SK-N-SH treated with all-trans-retinoic acid at 6 μM for 48 hours (cell line): Measurements from ENCODE around the gene AHCYL2.

Experiments
- BACH2 ChIP-seq: fragments of 250-450 bp; sonication (Bioruptor Pico); IDR thresholded peaks from 2 replicates; pipeline ENCODE4 v1.9.0; 2021; ENCODE audit warnings: mild to moderate bottlenecking, borderline replicate concordance
- PATZ1 ChIP-seq: fragments of 250-450 bp; sonication (Bioruptor Pico); IDR thresholded peaks from 2 replicates; pipeline ENCODE4 v1.8.0; 2020; ENCODE audit warnings: mild to moderate bottlenecking, moderate library complexity, borderline replicate concordance
- RARB ChIP-seq: fragments of 250-450 bp; sonication (Bioruptor Pico); IDR thresholded peaks from 2 replicates; pipeline ENCODE4 v1.8.0; 2021; ENCODE audit warnings: mild to moderate bottlenecking, moderate library complexity
- ZNF8 ChIP-seq: fragments of 450-650 bp; formaldehyde crosslinking; IDR thresholded peaks from 2 replicates; pipeline ENCODE4 v1.5.0; 2020; ENCODE audit warnings: mild to moderate bottlenecking, moderate library complexity

DNA sequence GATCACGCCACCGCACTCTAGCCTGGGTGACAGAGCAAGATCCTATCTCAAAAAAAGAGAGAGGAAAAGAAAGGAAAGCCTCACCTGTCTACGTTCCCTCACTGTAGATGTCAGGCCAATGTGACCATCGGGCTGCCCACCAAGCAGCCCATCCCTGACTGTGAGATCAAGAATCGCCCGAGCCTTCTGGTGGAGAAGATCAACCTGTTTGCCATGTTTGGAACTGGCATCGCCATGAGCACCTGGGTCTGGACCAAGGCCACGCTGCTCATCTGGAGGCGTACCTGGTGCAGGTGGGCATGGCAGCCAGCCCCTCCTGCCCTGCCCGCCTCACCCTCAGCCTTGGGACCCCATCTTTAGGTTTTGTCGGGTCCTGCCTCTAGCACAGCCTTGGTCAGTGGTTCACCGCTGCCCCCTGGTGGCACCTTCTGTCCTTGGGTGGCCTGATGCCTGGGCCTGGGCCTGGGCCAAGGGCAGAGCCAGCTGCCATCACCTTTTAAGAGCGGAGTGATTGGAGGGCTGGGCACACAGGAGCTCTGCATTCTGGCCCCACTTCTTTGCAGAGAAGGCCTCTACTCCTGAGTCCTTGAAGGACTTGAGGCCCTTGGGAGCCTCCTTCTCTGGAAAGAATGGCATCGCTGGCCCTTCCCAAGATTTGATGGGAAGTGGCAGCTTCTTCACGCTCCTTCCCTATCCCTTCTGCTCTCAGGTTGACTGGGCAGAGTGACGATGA lies 14.4 kb upstream of the AHCYL2 start:
- no peak for TF ChIP-seq RARB (CRISPR knock-in tag)
- no peak for TF ChIP-seq BACH2 (CRISPR knock-in tag)
- no peak for TF ChIP-seq PATZ1 (CRISPR knock-in tag)
- TF ChIP-seq ZNF8 (CRISPR knock-in tag) = no peak
